Panc1 (cell line): ENCODE measurements around the gene UNC80. TPM values are rescaled to one million over a fixed set of nuclear protein-coding genes. Genes with fewer than 3 reads are reported as not detected.

ENCODE experiments used
- ATAC-seq: fragments of 200-7000 bp; cut with Tn5 transposase; 2 replicates; pipeline ENCODE4 v1.9.1; 2020; ENCODE audit warnings: mild to moderate bottlenecking, moderate library complexity
- BruUV-seq: library from RNA; stranded (reverse); fragments of 400-500 nt; replicated peaks from 2 replicates; lab custom pipeline; 2021; lab: Mats Ljungman, UMichigan
- CTCF ChIA-PET: fragments of 300-600 bp; sonication (Branson Sonifier 250); formaldehyde crosslinking; loops from one replicate; lab custom pipeline; 2022; ENCODE audit warnings: antibody characterized with exemption; lab: Charles Lee
- POLR2A ChIA-PET: fragments of 300-600 bp; sonication (Branson Sonifier 250); formaldehyde crosslinking; loops from one replicate; lab custom pipeline; 2022; ENCODE audit warnings: antibody characterized with exemption; lab: Charles Lee
- DNase-seq: peaks from one replicate; pipeline ENCODE4 v3.0.0-alpha.2; 2010; ENCODE audit warnings: low read depth, low spot score
- H3K27ac ChIP-seq: 2 replicates; pipeline ENCODE4 v1.5.1; 2011; ENCODE audit warnings: mild to moderate bottlenecking, low read length, inconsistent platforms
- H3K27me3 ChIP-seq: fragments of 200-500 bp; sonication (Bioruptor generic); 2 replicates; pipeline ENCODE4 v1.6.0; 2014; ENCODE audit warnings: low read length, inconsistent platforms; ENCODE audit not compliant: control insufficient read depth, insufficient read depth
- H3K36me3 ChIP-seq: fragments of 200-500 bp; sonication (Bioruptor generic); 2 replicates; pipeline ENCODE4 v1.5.1; 2014; ENCODE audit warnings: inconsistent platforms, mild to moderate bottlenecking, low read length, moderate library complexity; ENCODE audit not compliant: control insufficient read depth, insufficient read depth
- H3K4me1 ChIP-seq: 2 replicates; pipeline ENCODE4 v1.5.1; 2011; ENCODE audit warnings: inconsistent platforms, mild to moderate bottlenecking, low read length, moderate library complexity; ENCODE audit not compliant: control insufficient read depth, insufficient read depth
- H3K4me3 ChIP-seq, 2 experiments: 2 replicates each; pipeline ENCODE4 v1.5.1; 2011 to 2012; ENCODE audit warnings: low read depth in 2 of 2, low read length in 2 of 2, mild to moderate bottlenecking in 2 of 2, inconsistent platforms in 1 of 2, moderate library complexity in 1 of 2
- H3K9me3 ChIP-seq: fragments of 200-500 bp; sonication (Bioruptor generic); 2 replicates; pipeline ENCODE4 v1.5.1; 2014; ENCODE audit warnings: low read depth, mild to moderate bottlenecking, inconsistent platforms, low read length, moderate library complexity; ENCODE audit not compliant: control insufficient read depth, insufficient read depth
- CTCF ChIP-seq: fragments of 450-650 bp; IDR thresholded peaks from 2 replicates; pipeline ENCODE4 v1.5.1; 2017; ENCODE audit warnings: mild to moderate bottlenecking
- POLR2AphosphoS5 ChIP-seq: IDR thresholded peaks from 2 replicates; pipeline ENCODE4 v1.6.1; 2012; ENCODE audit warnings: mild to moderate bottlenecking, low read depth, low read length, moderate library complexity
- REST ChIP-seq, 2 experiments: IDR thresholded peaks; 2 replicates each; pipeline ENCODE4 v1.6.1; 2011 to 2012; ENCODE audit warnings: low read depth in 2 of 2, control low read depth in 1 of 2, low read length in 1 of 2, mild to moderate bottlenecking in 1 of 2, moderate library complexity in 1 of 2; ENCODE audit not compliant: insufficient read depth in 1 of 2
- SIN3A ChIP-seq: IDR thresholded peaks from 2 replicates; pipeline ENCODE4 v1.6.1; 2012; ENCODE audit warnings: low read depth, mild to moderate bottlenecking, low read length, moderate library complexity, borderline replicate concordance; ENCODE audit not compliant: insufficient read depth
- TCF7L2 ChIP-seq: IDR thresholded peaks from 2 replicates; pipeline ENCODE4 v1.6.1; 2011; ENCODE audit warnings: mild to moderate bottlenecking, low read depth, low read length, inconsistent platforms
- in situ Hi-C: cut with HindIII; loops from 2 replicates; pipeline ENCODE4 v1.10.0; 2016; ENCODE audit warnings: low sequenced_read_pairs, low pct_unique_long_range_greater_than_20kb
- intact Hi-C: fragments of 100-400 bp; cut with micrococcal nuclease; formaldehyde crosslinking; loops from one replicate; pipeline ENCODE4 v1.10.0; 2022; ENCODE audit not compliant: unreplicated experiment
- total RNA-seq: library from RNA; stranded (reverse); gene quantifications from one replicate; pipeline ENCODE4 v1.2.1, GENCODE V29; 2021; ENCODE audit not compliant: unreplicated experiment

Gene UNC80
- total RNA-seq, 1 experiment from 2014 or later, result 0.08 TPM

- no peak overlapping the region for H3K27ac ChIP-seq
- H3K36me3 ChIP-seq, result no peaks in the 10 kb centered on the region
- ChIA-PET POLR2A (no interaction called here), CTCF (no interaction called here)
- ATAC-seq (no peak), DNase-seq (no peak)
- no peaks in the 10 kb centered on the region for H3K4me1 ChIP-seq
- no TSS peak for BruUV-seq
- H3K9me3 ChIP-seq, result no peaks in the 10 kb centered on the region
- in situ Hi-C loops (no loop called here), intact Hi-C loops (no loop called here)
- H3K4me3 ChIP-seq, result no peak overlapping the region
- TF ChIP-seq TCF7L2, result no peak
- TF ChIP-seq REST (IDR thresholded peaks at IDR 0.05; ENCODE audit: insufficient read depth in 1 of 2, low read depth in 2 of 2, low read length in 1 of 2), result no peak
- no peaks in the 10 kb centered on the region for H3K27me3 ChIP-seq
These were observed 50.2 kb downstream of the UNC80 start for GRCh38 chr2:209821806-209822205.

GRCh38 chr2:209823484-209823883 lies 51.9 kb downstream of the UNC80 start:
- no TSS peak for BruUV-seq
- Histone ChIP-seq H3K9me3 (no peaks in the 10 kb centered on the region), H3K27me3 (no peaks in the 10 kb centered on the region), H3K36me3 (no peaks in the 10 kb centered on the region), H3K4me3 (no peak overlapping the region), H3K4me1 (no peaks in the 10 kb centered on the region), H3K27ac (no peak overlapping the region)
- intact Hi-C loops (no loop called here), in situ Hi-C loops (no loop called here)
- POLR2A ChIA-PET, result no interaction called here
- ATAC-seq, result no peak
- TF ChIP-seq SIN3A, result no peak
- no peak for DNase-seq
- CTCF ChIA-PET, result no interaction called here

GRCh38 chr2:209824391-209824790 lies 52.8 kb downstream of the UNC80 start:
- H3K36me3 ChIP-seq, result no peaks in the 10 kb centered on the region
- DNase-seq (no peak), ATAC-seq (no peak)
- no peaks in the 10 kb centered on the region for H3K27me3 ChIP-seq
- no peak overlapping the region for H3K4me3 ChIP-seq
- H3K27ac ChIP-seq, result no peak overlapping the region
- CTCF ChIA-PET, result no interaction called here
- intact Hi-C loops, result no loop called here
- H3K9me3 ChIP-seq, result no peaks in the 10 kb centered on the region
- in situ Hi-C loops, result no loop called here
- no peaks in the 10 kb centered on the region for H3K4me1 ChIP-seq
- POLR2A ChIA-PET, result no interaction called here
- BruUV-seq, result no TSS peak
- TF ChIP-seq SIN3A, result no peak
- TF ChIP-seq REST (IDR thresholded peaks at IDR 0.05; ENCODE audit: insufficient read depth in 1 of 2, low read depth in 2 of 2, low read length in 1 of 2), result no peak
- TF ChIP-seq CTCF, result no peak
- TF ChIP-seq TCF7L2, result no peak
- TF ChIP-seq POLR2AphosphoS5, result no peak
